Gastrocnemius medialis (tissue), 4 donors: ENCODE results near the gene HACL1. TPM values are rescaled to one million over a fixed set of nuclear protein-coding genes. Genes with fewer than 3 reads are reported as not detected.
A peak's percentile ranks its signal among the peaks of the same experiment; 100 is the strongest.

Source experiments
- ATAC-seq, 2 donors: fragments of 150-250 bp; one replicate each; pipeline ENCODE4 v1.9.1; 2016
- DNase-seq, 2 donors: peaks; one replicate each; pipeline ENCODE4 v3.0.0-alpha.2; 2019
- H3K27ac ChIP-seq, 4 donors: fragments of 200-600 bp; sonication (generic); 1 replicate in 1 of 4; 2 replicates in 3 of 4; pipeline ENCODE4 v1.5.1; 2016 to 2018; ENCODE audit warnings: mild to moderate bottlenecking in 2 of 4, moderate library complexity in 1 of 4
- H3K27me3 ChIP-seq, 3 donors: fragments of 200-600 bp; sonication (generic) in 2 of 3; 1 replicate in 1 of 3; 2 replicates in 2 of 3; pipeline versions ENCODE4 v1.5.1 to v1.6.0; 2016 to 2019; ENCODE audit warnings: mild to moderate bottlenecking in 1 of 3, moderate library complexity in 1 of 3
- H3K36me3 ChIP-seq, 2 donors: fragments of 200-600 bp; sonication (generic) in 1 of 2; one replicate each; pipeline ENCODE4 v1.5.1; 2017 to 2018
- H3K4me1 ChIP-seq, 2 donors: fragments of 200-600 bp; sonication (generic) in 1 of 2; one replicate each; pipeline ENCODE4 v1.5.1; 2016 to 2017; ENCODE audit warnings: mild to moderate bottlenecking in 2 of 2
- H3K4me3 ChIP-seq, 4 donors: fragments of 200-600 bp; sonication (generic) in 3 of 4; 1 replicate in 1 of 4; 2 replicates in 3 of 4; pipeline ENCODE4 v1.5.1; 2016 to 2019; ENCODE audit warnings: mild to moderate bottlenecking in 2 of 4
- H3K9me3 ChIP-seq, 3 donors: fragments of 200-600 bp; sonication (generic) in 2 of 3; 1 replicate in 1 of 3; 2 replicates in 2 of 3; pipeline ENCODE4 v1.5.1; 2016 to 2019
- POLR2A ChIP-seq, 2 donors: fragments of 450-650 bp; IDR thresholded peaks; one replicate each; pipeline ENCODE4 v1.6.1; 2017; ENCODE audit warnings: antibody characterized with exemption in 2 of 2, mild to moderate bottlenecking in 2 of 2, moderate library complexity in 2 of 2
- in situ Hi-C, 4 donors: fragments of 200-750 bp; cut with MboI; loops; one replicate each; pipeline versions ENCODE4 v1.15.0 to v1.8.0; 2017; ENCODE audit warnings: low sequenced_read_pairs in 4 of 4
- intact Hi-C: fragments of 100-400 bp; cut with DNase I; formaldehyde crosslinking; loops from one replicate; pipeline ENCODE4 v1.15.1; 2023; ENCODE audit warnings: low total_unique reads
- total RNA-seq, 4 donors: library from RNA; depleted of rRNA; stranded (reverse); fragments of >200 nt; gene quantifications; one replicate each; pipeline versions ENCODE4 v1.1.0 to v1.2.3, GENCODE V29; 2016
- TF ChIP-seq, protein P1 (sequence below), 5 experiments: fragments of 450-650 bp in 3 of 5; fragments of 200-600 bp in 2 of 5; sonication (generic) in 2 of 5; IDR thresholded peaks in 4 of 5; conservative IDR thresholded peaks in 1 of 5; 1 replicate in 4 of 5; 2 replicates in 1 of 5; pipeline ENCODE4 v1.5.1; 2016 to 2019; ENCODE audit warnings: antibody characterized with exemption in 5 of 5, mild to moderate bottlenecking in 3 of 5, moderate library complexity in 3 of 5

Gene HACL1
- total RNA-seq, 4 donors from 2014 or later = 23.5 to 27.1 (median 24.5) TPM

DNA sequence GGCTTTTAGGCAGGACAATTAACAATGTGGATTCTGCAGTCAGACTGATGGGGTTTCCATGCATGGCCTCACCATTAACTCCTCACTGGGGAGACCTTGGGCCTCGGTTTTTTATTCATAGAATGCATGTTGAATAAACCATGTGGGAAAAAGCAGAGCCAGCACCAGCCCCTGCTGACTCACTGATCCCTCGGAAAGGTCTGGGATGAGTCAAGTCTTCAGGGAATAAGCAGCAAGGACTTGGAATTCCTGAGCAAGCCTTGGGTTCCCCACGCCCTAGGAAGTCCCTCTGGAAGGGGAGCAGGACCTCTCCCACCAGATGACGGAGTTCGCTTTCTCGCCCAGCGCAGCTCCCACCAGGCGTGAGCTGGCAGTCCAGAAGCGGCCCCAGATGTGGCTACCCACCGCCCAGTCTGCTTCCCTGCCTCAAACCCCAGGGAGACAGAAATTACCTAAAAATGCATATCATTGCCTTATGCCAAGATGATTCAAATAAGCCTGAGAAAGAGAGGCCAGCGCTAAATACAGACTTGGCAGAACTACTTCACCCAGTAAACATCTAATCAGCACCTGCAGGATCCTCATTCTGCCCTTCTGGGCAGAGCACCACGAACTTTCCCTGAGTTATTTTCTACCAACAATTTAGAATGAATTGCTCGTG is 45.6 kb upstream of the HACL1 start:
- in situ Hi-C loops = loop anchor here (25.0 kb wide), 2 partner anchors 390 to 590 kb away; no protein-coding TSS in a partner anchor
- H3K4me1 ChIP-seq = peaks cover 25 to 29% of the 10 kb centered on the region in 2 donors
- no peak for TF ChIP-seq POLR2A (IDR thresholded peaks at IDR 0.05)
- TF ChIP-seq, protein P1, sequence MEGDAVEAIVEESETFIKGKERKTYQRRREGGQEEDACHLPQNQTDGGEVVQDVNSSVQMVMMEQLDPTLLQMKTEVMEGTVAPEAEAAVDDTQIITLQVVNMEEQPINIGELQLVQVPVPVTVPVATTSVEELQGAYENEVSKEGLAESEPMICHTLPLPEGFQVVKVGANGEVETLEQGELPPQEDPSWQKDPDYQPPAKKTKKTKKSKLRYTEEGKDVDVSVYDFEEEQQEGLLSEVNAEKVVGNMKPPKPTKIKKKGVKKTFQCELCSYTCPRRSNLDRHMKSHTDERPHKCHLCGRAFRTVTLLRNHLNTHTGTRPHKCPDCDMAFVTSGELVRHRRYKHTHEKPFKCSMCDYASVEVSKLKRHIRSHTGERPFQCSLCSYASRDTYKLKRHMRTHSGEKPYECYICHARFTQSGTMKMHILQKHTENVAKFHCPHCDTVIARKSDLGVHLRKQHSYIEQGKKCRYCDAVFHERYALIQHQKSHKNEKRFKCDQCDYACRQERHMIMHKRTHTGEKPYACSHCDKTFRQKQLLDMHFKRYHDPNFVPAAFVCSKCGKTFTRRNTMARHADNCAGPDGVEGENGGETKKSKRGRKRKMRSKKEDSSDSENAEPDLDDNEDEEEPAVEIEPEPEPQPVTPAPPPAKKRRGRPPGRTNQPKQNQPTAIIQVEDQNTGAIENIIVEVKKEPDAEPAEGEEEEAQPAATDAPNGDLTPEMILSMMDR (IDR thresholded peaks at IDR 0.05 in 4 of 5, conservative IDR thresholded peaks at IDR 0.05 in 1 of 5) = no peak
- H3K4me3 ChIP-seq = peak overlapping the region in 1 of 4 donors; percentile 1
- H3K27me3 ChIP-seq = no peaks in the 10 kb centered on the region
- no peaks in the 10 kb centered on the region for H3K9me3 ChIP-seq
- DNase-seq (peak; percentile 21 to 62), ATAC-seq (peak; percentile 71 to 76)
- H3K36me3 ChIP-seq = peaks cover 0 to 3% of the 10 kb centered on the region in 2 donors
- H3K27ac ChIP-seq = peak overlapping the region; percentile 74 to 80 (median 78)
- intact Hi-C loops = no loop called here

DNA sequence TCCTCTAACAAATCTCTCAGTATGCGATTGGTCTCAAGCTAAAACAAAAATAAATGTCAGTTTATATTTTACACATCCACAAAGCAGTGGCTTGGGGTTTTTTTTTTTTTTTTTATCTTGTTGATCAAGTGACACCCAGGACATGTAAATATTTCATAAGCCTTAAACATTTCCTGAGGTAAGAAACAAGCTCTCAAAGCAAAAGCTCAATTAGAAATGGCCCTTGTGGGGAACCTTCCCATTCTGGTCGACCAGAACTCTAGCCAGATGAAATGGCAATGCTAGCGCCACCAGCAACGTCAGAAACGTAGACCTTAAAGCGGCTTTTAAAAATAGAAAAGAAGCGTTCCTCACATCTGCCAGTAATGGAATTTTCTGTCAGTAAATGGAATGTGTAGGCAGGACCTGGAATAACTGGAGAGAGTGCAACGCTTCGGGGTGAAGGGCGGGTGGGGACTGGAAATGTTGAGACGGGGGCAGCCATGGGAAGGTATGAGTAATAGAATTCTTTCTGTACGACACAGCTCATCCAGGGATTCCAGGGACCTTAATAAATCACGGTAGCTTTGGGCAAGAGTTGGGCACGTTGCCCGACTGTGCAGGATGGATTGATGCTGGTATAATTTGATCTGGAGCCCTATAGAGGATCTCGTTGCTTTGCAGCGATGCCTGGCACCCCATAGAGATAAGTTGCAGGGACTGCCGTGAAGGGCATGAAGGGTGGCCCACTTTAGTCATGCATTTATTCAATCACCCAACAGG is 44.6 kb upstream of the HACL1 start:
- DNase-seq = peak in 1 of 2 donors; percentile 63
- peak; percentile 56 to 70 for ATAC-seq

DNA sequence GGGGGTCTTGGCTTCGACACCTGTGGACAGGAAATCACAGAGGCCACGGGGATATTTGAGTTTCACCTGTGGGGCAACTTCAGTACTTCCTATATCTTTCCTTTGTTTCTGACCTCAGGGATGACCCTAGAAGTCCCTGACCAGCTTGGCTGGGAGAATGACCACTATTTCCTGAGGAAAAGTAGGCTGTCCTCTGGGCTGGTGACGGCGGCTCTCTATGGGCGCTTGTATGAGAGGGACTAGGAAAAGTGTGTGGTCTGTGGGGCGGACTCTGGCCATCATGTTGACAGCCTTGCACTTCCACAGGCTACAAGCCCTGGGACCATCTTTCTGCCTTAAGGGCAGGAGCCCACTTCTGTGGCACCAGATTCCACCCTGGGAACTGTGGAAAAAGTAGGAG is 43.9 kb upstream of the HACL1 start:
- Histone ChIP-seq H3K27ac (peak overlapping the region; percentile 74 to 80 (median 78)), H3K9me3 (no peaks in the 10 kb centered on the region), H3K27me3 (no peaks in the 10 kb centered on the region), H3K4me3 (no peak overlapping the region), H3K4me1 (peaks cover 32 to 37% of the 10 kb centered on the region in 2 donors), H3K36me3 (peaks cover 0 to 3% of the 10 kb centered on the region in 2 donors)
- in situ Hi-C loops = loop anchor here (25.0 kb wide), 2 partner anchors 392 to 592 kb away; no protein-coding TSS in a partner anchor
- TF ChIP-seq, protein P1 (IDR thresholded peaks at IDR 0.05 in 4 of 5, conservative IDR thresholded peaks at IDR 0.05 in 1 of 5) = no peak
- no peak for TF ChIP-seq POLR2A (IDR thresholded peaks at IDR 0.05)
- intact Hi-C loops = no loop called here
- ATAC-seq (no peak), DNase-seq (no peak)

More for the DNA sequence above, 44.6 kb upstream of the HACL1 start:
- peak overlapping the region in 1 of 4 donors; percentile 24 for H3K4me3 ChIP-seq
- no peaks in the 10 kb centered on the region for H3K27me3 ChIP-seq
- peak overlapping the region; percentile 74 to 80 (median 78) for H3K27ac ChIP-seq
- peaks cover 0 to 3% of the 10 kb centered on the region in 2 donors for H3K36me3 ChIP-seq
- TF ChIP-seq POLR2A (IDR thresholded peaks at IDR 0.05) = no peak
- intact Hi-C loops (no loop called here), in situ Hi-C loops (loop anchor here (25.0 kb wide), 2 partner anchors 391 to 591 kb away; no protein-coding TSS in a partner anchor)
- H3K9me3 ChIP-seq = no peaks in the 10 kb centered on the region
- H3K4me1 ChIP-seq = peaks cover 30% of the 10 kb centered on the region in 2 donors

DNA sequence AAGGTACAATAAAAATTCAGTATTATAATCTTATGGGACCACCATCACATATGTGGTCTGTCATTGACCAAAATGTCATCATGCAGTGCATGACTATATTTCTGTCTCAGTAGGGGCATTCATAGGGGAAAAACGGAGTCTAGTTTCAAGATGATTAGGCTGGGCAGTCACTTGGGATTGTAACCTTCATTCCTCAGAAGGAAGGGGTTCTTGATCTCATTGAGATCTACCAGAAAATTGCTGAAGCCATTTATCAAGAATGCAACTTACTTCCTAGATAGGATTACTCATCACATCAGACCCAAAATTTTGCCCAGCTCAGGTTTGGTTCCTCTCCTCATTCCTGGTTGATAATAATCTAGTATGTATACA is 37.5 kb upstream of the HACL1 start:
- in situ Hi-C loops (loop anchor here (10.0 to 25.0 kb wide), 3 partner anchors 398 to 606 kb away; no protein-coding TSS in a partner anchor), intact Hi-C loops (loop anchor here (5.0 to 10.0 kb wide), 3 partner anchors 37 to 418 kb away; partner anchors contain the start of genes BTD and HACL1)
- Histone ChIP-seq H3K9me3 (no peaks in the 10 kb centered on the region), H3K4me3 (no peak overlapping the region), H3K27ac (peak overlapping the region; percentile 77 to 90 (median 84)), H3K27me3 (no peaks in the 10 kb centered on the region), H3K36me3 (peaks cover 0 to 3% of the 10 kb centered on the region in 2 donors), H3K4me1 (peaks cover 56 to 58% of the 10 kb centered on the region in 2 donors)
- no peak for DNase-seq
- TF ChIP-seq POLR2A (IDR thresholded peaks at IDR 0.05) = no peak
- TF ChIP-seq, protein P1 (IDR thresholded peaks at IDR 0.05 in 4 of 5, conservative IDR thresholded peaks at IDR 0.05 in 1 of 5) = no peak
- ATAC-seq = no peak
